ENCODE measurements around the gene METTL26. TPM values are rescaled to one million over a fixed set of nuclear protein-coding genes. Genes with fewer than 3 reads are reported as not detected.
A peak's percentile ranks its signal among the peaks of the same experiment; 100 is the strongest.

METTL26 gene
- total and polyA plus RNA-seq, 9 of the 15 experiments (the other 6 are each of a cell fraction or from before 2014, with no cell fraction given) = 7.3 to 262 (median 80.9) TPM

GRCh38 chr16:588889-589657, 47.0 kb downstream of the METTL26 start (continued):
- no peak for TF ChIP-seq MGA (IDR thresholded peaks at IDR 0.05)
- no peak for TF ChIP-seq HDAC6 (IDR thresholded peaks at IDR 0.05; ENCODE audit: low read depth, low read length)
- no peak for TF ChIP-seq RBM39 (optimal IDR thresholded peaks at IDR 0.05; ENCODE audit: low read depth, low read length)
- TF ChIP-seq ZNF717 (CRISPR knock-in tag; IDR thresholded peaks at IDR 0.05) = no peak
- no peak for TF ChIP-seq RFX1 (IDR thresholded peaks at IDR 0.05)
- TF ChIP-seq ZNF124 (CRISPR knock-in tag; IDR thresholded peaks at IDR 0.05) = no peak
- no peak for TF ChIP-seq BMI1 (IDR thresholded peaks at IDR 0.05; ENCODE audit: low read length)
- TF ChIP-seq DDX20 (tag; IDR thresholded peaks at IDR 0.05; ENCODE audit: low read depth) = no peak
- TF ChIP-seq, protein P1, sequence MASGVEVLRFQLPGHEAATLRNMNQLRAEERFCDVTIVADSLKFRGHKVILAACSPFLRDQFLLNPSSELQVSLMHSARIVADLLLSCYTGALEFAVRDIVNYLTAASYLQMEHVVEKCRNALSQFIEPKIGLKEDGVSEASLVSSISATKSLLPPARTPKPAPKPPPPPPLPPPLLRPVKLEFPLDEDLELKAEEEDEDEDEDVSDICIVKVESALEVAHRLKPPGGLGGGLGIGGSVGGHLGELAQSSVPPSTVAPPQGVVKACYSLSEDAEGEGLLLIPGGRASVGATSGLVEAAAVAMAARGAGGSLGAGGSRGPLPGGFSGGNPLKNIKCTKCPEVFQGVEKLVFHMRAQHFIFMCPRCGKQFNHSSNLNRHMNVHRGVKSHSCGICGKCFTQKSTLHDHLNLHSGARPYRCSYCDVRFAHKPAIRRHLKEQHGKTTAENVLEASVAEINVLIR (CRISPR knock-in tag; IDR thresholded peaks at IDR 0.05) = 0 out of 2 replicates have a peak, but pooled peaks have one; percentile 4
- TF ChIP-seq PHB (CRISPR knock-in tag; IDR thresholded peaks at IDR 0.05) = no peak
- TF ChIP-seq RCOR1 (IDR thresholded peaks at IDR 0.05; ENCODE audit: borderline replicate concordance in 1 of 2, low read depth in 2 of 2, low read length in 2 of 2) = no peak
- TF ChIP-seq KLF10 (CRISPR knock-in tag; IDR thresholded peaks at IDR 0.05) = no peak
- no peak for TF ChIP-seq GABPB2 (CRISPR knock-in tag; conservative IDR thresholded peaks at IDR 0.05)
- TF ChIP-seq FOXP4 (CRISPR knock-in tag; IDR thresholded peaks at IDR 0.05; ENCODE audit: borderline replicate concordance) = no peak
